Activated CD4-positive, CD25-positive, alpha-beta regulatory T cell treated with anti-CD3 and anti-CD28 coated beads, Interleukin-2, amount 50 U/mL, for 24 hours (primary cell): ENCODE results near the gene PDE4D.
A peak's percentile ranks its signal among the peaks of the same experiment; 100 is the strongest.

ENCODE experiments used
- ATAC-seq, 2 donors: fragments of 150-1000 bp; cut with Tn5 transposase; one replicate each; pipeline ENCODE4 v1.10.0; 2021; ENCODE audit warnings: mild to moderate bottlenecking in 1 of 2, moderate library complexity in 1 of 2

PDE4D gene

GRCh38 chr5:59732301-59732700, 161.2 kb downstream of the PDE4D start:
- no peak for ATAC-seq

- ATAC-seq: no peak
Measured at GRCh38 chr5:59731809-59732208, 161.7 kb downstream of the PDE4D start.

- no peak for ATAC-seq
Measured at GRCh38 chr5:59729820-59730219, 163.7 kb downstream of the PDE4D start.

GRCh38 chr5:59729357-59729756, 164.2 kb downstream of the PDE4D start:
- no peak for ATAC-seq

- ATAC-seq: no peak
Measured at GRCh38 chr5:59728356-59728755, 165.2 kb downstream of the PDE4D start.

- no peak for ATAC-seq
Measured at GRCh38 chr5:59727186-59727585, 166.3 kb downstream of the PDE4D start.

- ATAC-seq: no peak
Measured at GRCh38 chr5:59725392-59725767, 168.1 kb downstream of the PDE4D start.

GRCh38 chr5:59724482-59725391, 168.8 kb downstream of the PDE4D start:
- ATAC-seq: no peak

GRCh38 chr5:59722874-59723273, 170.7 kb downstream of the PDE4D start:
- ATAC-seq: peak; percentile 46 to 63

- no peak for ATAC-seq
Measured at GRCh38 chr5:59721741-59722140, 171.8 kb downstream of the PDE4D start.

GRCh38 chr5:59720063-59720462, 173.5 kb downstream of the PDE4D start:
- ATAC-seq: no peak

- ATAC-seq: no peak
Measured at GRCh38 chr5:59716966-59717500, 176.5 kb downstream of the PDE4D start.

- ATAC-seq: no peak
Measured at GRCh38 chr5:59716029-59716428, 177.5 kb downstream of the PDE4D start.

GRCh38 chr5:59715228-59715627, 178.3 kb downstream of the PDE4D start:
- ATAC-seq: no peak

GRCh38 chr5:59713498-59713844, 180.1 kb downstream of the PDE4D start:
- no peak for ATAC-seq

GRCh38 chr5:59712836-59713497, 180.6 kb downstream of the PDE4D start:
- ATAC-seq: no peak

- ATAC-seq: no peak
Measured at GRCh38 chr5:59711310-59711709, 182.2 kb downstream of the PDE4D start.

GRCh38 chr5:59709846-59710245, 183.7 kb downstream of the PDE4D start:
- ATAC-seq: no peak

- no peak for ATAC-seq
Measured at GRCh38 chr5:59709346-59709821, 184.1 kb downstream of the PDE4D start.

GRCh38 chr5:59704936-59705335, 188.6 kb downstream of the PDE4D start:
- no peak for ATAC-seq

GRCh38 chr5:59703789-59704188, 189.7 kb downstream of the PDE4D start:
- no peak for ATAC-seq

GRCh38 chr5:59698207-59699178, 195.0 kb downstream of the PDE4D start:
- ATAC-seq: no peak

GRCh38 chr5:59694411-59694810, 199.1 kb downstream of the PDE4D start:
- no peak for ATAC-seq
